CD4-positive, alpha-beta T cell treated with Interleukin-1 beta for 1 hour (primary cell): ENCODE measurements around the gene NGF.
"Not testable (repeated sequence)": the region's sequence is repeated elsewhere in the genome, so short reads cannot be mapped to it uniquely, and the experiment has no call there.

Experiments
- DNase-seq, 2 donors: peaks; one replicate each; pipeline ENCODE4 v3.0.0-alpha.2; 2020 to 2022

NGF gene

DNA sequence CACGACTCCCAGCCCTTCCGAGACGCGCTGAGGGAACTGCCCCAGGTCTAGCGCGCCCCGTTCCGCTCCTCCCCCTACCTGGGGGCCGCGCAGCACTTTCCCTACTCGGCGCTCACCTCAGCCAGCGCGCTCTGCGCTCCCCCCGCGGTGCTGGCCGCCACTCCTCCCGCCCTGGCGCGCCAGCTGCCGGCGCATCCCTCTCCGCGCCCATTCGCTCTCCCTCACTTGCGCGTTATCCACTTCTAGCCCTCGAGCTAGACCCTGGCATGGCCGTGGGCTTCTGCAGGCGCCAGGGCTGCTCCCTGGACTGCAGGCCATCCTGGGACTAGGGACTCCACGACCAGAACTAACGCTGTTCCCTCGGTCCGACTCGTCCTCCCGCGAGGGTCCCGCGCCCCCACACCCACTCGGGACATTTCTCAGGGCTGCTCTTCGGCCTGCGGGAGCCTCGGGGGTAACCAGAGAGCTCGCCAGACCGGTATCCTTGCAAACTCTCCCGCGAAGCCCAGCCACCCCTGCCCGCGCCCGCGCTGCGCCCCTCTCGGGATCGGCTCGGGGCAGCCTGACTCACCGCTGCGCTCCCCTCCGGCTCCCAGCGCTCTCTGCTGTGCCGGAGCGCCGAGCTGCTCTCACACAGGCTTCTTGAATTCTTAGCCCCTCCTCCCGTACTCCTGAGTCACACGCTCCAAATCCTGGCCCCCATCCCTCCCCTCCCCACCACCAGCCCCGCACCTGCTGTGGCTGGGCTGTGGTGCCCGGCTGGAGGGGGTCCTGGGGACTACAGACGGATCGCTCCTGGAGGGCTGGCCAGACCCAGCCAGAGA, at the start of gene NGF:
Gene NGF (minus strand): TSS at position 617 of the 824 bp plus-strand sequence. CDS start 51,454 bp downstream, outside the sequence.
- DNase-seq, result no peak

DNA sequence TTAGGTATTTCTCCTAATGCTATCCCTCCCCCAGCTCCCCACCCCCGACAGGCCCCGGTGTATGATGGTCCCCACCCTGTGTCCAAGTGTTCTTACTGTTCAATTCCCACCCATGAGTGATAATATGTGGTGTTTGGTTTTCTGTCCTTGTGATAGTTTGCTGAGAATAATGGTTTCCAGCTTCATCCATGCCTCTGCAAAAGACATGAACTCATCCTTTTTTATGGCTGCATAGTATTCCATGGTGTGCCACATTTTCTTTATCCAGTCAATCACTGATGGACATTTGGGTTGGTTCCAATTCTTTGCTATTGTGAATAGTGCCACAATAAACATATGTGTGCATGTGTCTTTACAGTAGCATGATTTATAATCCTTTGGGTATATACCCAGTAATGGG, 45.4 kb upstream of the NGF start:
- not testable (repeated sequence) for DNase-seq

DNA sequence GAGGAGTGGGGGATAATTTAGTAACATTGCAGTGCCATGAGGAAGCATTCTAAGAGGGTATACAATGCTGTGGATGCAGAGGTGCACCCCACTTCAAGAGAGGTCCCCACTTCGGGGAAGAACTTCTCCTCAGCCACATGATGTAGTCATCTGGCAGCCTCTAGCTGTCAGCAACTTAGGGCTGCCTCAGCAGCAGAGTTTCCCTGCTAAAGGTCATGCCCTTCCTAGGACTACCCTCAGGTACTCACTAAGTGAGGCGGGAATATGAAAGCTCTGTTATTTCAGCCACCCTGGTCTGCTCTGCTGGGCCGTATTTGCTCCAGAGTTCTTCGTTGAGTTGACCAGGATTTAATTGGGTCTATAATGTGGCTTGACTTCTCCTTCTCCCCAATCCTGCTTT, 41.9 kb upstream of the NGF start:
- no peak for DNase-seq

DNA sequence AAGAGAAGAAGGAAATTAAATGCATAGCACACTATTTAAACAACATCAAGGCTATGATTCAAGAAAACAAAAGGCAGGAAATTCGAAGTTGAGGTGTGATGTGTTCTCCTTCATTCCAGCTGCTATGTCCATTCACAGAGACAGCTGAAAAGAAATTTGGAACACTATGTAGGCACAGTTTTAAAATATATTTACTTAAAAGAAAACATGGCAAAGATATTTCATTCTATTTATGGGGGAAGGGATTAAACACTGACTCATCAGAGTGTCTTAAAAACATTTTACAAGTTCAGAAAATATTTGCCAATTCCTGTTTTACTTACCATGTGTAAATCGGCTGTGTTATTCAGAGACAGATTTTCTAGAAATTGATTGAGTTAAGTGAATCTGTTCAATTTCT, 39.4 kb upstream of the NGF start:
- no peak for DNase-seq

DNA sequence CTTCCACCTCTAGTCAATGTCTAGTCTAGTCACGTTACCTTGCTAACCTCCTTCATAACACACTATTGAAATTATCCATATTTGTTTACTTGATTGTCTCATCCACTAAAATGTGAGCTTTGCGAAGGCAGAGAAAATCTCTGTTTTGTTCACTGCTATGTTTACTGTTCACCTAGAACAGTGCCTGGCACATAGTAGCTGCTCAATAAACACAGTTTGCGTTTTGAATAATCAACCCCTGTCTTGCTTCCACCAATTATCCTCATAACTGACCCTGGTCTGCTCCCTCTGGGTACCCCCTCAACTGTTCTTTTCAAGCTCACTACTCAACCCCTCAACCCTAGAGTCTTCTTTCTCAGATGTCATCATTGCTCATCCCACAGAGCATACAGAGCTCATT, 36.5 kb upstream of the NGF start:
- DNase-seq, result no peak

DNA sequence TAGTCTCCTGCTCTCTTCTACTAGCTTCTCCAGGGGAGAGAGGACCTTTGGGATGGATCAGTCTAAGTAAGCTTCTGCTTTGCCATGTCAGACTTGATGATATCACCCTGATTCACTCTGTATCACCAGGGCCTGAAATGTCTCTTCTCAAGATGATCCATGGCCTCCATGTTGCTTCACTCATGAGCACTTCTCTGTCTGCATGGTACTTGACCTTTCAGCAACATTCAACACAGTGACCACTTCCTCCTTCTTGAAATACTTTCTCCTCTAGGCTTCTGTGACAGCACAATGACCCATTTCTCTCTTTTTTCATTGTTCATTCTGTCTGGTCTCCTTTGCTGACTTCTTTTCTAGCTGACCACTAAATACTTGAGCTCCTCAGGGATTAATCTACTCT, 35.3 kb upstream of the NGF start:
- DNase-seq, result no peak

DNA sequence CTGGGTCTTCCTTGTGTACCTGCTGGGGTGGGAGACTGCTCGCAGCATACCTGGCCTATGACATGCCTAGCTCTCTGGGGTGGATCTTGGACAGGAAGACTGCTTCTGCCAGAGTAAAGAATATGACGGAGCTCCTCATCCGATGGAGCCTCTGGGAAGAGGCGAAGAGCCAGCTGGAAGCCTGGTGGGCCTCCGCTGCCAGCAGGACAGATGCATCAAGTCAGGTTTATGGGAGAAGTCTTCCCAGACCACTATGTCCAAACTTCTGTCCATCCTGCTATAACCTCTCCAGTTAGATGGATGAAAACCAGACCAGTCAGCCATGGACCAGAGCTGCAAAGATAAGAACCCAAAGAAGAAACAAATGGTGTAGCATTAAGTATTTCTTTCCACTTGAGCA, 27.7 kb upstream of the NGF start:
- DNase-seq, result no peak

DNA sequence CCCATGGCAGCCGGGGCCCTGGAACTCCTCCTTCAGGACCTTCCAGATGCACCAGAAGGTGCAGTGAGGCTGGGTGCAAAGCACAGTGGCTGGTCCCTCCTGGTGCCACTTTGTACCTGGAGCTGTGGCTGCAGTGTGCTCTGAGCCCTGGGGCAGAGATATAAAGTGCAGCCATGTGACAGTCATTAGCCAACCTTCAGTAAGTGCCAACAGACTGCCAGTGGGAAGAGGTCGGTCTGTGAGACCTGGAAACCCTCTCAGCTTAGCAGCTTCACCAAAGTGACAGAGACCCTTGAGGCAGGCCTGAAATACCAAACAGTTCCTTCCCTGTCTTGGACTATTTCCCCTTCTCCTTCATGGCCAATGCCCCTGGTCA, 26.7 kb upstream of the NGF start:
- no peak for DNase-seq

DNA sequence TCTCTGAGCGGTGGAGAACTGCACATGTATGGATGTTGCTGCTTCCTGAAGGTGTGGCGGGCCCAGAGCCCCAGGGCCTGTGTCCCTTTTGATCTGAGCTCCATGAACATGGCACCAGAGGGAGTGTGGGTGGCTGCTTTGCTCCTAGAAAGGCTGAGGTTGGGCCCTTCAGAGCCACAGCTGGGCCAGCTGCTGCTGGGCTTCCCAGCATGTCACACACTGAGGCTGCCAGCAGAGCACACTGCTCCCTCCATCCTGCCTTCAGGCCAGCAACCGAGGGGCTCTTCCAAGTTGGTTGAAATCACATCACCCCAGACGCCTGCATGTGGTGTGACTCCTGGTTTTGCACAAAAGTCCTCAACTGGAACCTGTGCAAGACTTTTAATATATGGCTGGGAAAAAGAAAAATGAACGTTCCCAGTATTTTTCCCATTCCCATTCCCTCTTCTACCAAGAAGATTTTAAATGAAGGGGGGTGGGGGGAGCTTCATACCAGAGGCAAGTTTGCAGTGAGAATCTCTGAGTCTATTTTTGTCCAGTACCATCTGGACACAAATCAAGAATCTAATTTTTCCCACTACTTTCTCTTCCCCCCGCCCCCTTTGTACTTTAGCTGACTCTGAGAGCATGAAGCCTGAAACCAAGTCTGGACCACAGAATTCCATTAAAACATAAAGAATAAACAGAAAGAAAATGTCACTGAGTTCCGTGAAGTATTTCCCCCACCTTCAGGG, 26.2 kb upstream of the NGF start:
- no peak for DNase-seq

DNA sequence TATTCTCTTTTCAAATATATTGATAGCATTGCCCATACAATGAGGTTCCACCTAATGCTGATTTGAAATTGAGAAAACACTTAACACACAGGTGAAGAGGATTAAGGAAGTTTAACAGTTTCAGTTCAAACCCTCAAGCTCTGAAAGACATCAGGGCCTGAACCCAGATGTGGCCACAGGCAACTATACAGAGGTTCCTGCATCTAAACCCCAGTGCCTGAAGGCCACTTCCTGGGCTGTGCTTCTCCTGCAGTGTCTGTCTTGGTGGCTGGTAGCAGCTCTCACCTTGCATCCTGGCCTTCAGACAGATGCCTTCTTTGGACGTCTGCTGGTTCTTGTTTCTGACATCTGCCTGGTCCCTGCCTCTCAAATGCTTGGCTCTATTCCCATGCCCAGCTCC, 25.1 kb upstream of the NGF start:
- no peak for DNase-seq

DNA sequence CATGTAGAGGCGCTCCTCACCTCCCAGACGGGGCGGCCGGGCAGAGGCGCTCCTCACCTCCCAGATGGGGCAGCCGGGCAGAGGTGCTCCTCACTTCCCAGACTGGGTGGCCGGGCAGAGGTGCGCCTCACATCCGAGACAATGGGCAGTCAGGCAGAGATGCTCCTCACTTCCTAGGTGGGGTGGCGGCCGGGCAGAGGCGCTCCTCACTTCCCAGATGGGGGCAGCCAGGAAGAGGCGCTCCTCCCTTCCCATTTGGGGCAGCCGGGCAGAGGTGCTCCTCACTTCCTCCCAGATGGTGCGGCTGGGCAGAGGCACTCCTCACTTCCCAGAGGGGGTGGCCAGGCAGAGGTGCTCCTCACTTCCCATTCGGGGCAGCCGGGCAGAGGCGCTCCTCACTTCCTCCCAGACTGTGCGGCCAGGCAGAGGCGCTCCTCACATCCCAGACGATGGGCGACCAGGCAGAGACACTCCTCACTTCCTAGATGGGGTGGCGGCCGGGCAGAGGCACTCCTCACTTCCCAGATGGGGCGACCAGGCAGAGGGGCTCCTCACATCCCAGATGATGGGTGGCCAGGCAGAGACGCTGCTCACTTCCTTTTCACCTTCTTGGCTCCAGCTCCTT, 22.6 kb upstream of the NGF start:
- DNase-seq, result not testable (repeated sequence)

DNA sequence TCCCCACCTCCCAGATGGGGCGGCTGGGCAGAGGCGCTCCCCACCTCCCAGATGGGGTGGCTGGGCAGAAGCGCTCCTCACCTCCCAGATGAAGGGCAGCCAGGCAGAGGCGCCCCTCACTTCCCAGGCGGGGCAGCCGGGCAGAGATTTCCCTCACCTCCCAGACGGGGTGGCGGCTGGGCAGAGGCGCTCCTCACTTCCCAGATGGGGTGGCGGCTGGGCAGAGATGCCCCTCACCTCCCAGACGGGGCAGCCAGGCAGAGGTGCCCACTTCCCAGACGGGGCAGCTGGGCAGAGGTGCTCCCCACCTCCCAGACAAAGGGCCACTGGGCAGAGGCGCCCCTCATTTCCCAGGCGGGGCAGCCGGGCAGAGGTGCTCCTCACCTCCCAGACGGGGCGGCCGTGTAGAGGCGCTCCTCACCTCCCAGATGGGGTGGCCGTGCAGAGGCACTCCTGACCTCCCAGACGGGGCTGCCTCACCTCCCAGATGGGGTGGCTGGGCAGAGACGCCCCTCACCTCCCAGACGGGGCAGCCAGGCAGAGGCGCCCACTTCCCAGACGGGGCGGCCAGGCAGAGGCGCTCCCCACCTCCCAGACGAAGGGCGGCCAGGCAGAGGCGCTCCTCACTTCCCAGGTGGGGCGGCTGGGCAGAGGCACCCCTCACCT, 21.9 kb upstream of the NGF start:
- not testable (repeated sequence) for DNase-seq

DNA sequence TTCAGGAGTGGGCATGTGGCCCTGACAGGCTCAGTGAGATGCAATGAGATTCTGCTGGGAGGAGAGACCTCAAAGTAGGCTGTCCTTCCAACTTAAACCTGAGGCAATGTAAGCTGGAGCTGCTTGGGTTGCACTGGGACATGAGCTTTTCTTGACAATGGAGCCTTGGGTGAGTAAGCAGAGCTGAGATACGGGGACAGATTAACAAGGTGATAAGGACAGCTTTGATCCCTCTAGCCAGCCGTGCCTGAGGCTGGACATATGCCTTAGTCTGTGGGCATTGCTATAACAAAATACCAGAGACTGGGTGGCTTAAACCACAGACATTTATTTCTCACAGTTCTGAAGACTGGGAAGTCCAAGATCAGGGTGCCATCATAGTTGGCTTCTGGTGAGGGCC, 18.3 kb upstream of the NGF start:
- no peak for DNase-seq

DNA sequence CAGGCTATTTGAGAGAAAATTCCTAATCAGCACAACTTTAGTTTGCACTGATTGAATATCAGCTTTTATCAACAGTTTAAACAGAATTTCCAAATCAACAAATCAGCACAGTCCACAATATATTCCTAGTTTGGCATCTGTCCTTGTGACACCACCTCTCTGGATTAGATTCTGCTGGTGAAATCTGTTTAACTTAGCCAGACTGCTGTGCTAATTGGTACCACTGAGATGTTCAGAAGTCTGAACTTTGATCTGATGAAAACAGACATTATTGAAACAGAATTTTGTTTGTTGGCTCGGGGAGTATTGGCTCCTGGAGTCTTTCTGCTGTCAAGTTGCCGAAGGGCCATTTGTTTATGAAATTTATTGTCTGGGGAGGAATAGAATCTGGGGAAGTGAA, 17.0 kb upstream of the NGF start:
- no peak for DNase-seq

DNA sequence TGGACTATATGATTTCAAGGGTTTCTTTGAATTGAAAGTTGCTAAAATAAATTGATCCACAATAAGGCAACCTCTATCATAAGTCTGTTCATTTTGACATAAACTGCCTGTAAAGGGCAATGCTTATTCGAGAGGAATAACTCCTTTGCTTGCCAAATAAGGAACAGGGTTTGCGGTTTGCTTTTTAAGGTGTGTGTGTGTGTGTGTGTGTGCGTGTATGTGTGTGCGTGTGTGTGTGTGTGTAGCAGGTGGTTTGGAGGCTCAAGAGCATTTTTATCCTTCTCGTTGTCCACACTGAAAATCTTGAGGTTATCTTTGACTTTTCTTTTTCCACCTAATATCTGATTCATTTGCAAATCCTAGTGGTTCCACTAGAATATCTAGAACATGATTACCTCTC, 13.1 kb upstream of the NGF start:
- no peak for DNase-seq

DNA sequence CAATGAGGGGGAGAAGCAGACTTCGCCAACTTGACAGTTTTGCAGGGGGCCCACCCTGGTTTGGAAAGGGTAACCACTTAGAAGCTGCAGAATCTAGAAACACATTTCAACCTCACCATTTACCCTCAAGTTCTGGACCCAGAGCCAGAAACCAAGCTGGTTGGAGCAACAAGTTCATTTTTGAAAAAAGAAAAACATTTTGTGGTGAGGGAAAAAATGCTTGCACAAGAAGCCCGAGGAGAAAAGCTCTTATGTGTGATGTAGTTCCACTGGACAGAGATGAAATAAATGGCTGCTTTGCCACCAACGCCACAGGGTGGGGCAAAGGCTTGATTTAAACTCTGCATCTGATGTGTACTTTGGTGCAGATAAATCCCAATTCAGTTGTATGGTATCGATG, 10.6 kb upstream of the NGF start:
- DNase-seq, result no peak

DNA sequence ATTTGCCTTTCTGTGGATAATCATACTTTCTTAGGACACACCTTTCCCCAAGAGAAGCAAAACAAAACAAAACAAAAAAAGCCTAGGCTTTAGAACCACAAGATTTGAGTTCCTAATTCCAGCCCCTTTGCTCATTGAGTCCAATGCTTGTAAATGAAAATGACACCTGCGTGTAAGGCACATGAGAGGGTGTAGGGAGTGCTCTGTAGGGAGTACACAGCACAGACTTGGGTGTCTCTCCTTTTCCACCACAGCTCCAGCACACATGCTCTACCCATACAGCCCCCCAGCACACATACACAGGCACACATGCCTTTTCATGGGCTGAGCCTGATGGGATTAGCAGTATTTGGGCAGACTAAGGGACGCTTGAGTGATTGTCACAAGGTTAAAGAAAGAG, 9.2 kb upstream of the NGF start:
- DNase-seq, result no peak

DNA sequence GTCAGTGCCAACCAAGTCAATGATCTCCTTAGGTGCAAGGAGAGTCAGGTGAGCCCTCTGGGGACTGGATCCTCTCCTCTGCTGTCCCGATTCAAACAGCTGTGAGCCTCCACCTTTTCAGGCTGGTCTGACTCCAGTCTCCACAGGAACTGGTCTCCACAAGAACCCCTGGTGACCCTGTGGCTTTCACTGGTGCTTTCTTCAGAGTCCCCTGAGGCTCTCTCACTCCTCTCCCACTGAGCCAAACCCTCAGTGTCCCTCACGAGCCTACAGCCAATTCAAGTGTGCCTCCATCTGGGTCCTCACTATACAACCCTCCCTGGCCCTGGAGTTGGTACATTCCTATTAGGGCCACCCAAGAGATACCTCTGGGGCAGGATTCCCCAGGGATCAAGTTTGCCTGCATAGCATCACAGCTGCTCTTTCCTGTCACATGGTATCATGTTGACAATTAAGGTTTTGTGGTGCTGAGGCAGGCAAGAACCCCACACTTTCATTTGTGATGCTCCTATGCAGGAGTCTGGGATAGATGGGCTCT, 5.2 kb upstream of the NGF start:
- DNase-seq, result no peak

DNA sequence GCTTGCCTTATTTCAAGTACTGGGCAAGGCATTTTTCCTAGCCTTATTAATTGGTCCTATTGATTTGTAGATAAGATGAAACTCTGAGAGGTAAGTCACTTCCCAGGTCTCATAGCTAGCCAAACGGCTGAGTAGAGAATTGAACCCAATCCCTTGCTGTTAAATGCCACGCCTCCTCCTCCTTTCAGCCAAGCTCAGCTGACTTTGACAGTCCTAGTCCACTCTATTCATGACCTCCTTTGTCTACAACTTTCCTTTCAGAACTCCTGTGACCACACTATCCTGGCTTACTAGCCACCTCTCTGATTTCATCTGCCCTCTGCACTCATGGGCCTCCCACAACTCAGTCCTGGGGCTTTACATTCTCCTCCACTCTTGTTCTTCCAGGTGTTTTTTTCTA, 3.9 kb upstream of the NGF start:
- DNase-seq, result no peak

DNA sequence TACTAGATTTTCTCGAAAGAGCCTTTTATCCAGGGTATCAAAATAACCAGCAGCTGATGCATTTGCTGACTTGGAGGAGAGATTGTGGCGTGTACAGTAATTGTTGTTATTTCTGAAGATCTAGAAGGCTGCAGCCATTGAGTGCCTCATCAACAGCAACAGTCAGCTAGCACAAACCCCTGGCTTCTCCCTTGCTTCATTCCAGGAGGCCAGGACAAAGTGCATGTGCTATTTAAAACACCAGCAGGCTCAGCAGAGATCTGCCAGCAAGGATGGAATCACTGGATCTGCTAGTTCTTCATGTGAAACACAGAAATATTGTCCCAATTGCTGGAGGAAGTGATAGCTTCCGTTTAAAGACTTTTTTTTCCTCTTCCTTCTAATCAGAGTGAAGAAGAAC, 2.8 kb upstream of the NGF start:
- no peak for DNase-seq

DNA sequence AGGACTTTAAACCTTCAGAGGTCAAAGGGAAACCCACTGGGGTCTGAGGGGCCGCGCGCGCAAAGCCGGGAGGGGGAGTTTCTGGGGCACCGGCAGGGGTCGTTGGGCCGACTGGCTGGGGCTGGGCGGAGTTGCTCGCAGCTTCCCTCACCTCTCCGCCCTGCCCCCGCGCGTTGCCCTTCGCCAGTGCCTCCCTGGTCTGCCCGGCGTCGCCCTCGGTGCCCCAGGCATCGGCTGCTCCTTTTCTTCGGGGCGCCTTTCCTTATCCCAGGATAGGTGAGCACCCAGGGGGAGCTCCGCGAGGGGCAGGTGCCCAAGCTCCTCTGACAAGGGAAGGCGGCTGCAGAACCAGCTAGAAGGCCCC, 390 bp upstream of the NGF start:
- DNase-seq, result no peak

DNA sequence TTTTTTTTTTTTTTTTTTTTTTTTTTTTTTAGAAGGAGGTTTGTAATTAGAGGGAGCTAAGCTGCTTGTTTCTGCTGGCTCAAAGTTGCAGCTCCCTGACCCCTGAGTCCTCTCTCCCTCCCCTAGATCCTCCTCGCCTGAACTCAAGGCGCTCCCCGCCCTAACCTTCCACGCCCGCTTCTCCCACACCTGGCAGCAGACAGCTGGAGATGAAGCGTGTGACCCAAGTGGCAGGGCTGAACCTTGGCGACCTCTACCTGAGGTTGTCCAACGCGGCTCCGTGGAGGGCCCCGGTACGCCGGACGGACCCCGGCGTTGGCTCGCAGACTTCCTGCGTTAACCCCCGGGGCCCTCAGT, 795 bp downstream of the NGF start:
- DNase-seq, result no peak

DNA sequence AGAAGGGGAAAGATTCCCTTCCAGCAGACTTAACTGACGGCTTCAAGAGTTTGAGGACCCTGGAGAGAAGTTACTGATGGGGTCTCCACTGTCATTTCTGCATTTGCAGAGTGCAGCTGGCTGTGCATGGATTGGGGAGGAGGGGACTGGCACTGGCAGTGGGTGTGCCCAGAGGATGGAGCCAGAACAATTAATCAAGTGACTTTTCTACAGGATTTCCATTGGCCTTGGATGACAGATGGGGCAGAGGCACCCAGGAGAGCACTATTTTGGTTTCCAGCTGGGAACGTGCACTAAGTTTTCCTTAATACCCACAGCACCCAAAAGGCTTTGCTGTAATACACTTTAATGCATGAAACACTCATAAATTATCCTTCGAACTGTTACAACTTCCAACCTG, 1.3 kb downstream of the NGF start:
- no peak for DNase-seq
